Mesendoderm (in vitro differentiated cells): ENCODE measurements around the gene TFCP2L1.

Source experiments
- DNase-seq: peaks from one replicate; pipeline ENCODE4 v3.0.0; 2013
- H2AK5ac ChIP-seq: 2 replicates; pipeline ENCODE4 v1.6.1; 2013; ENCODE audit warnings: low read length, inconsistent platforms
- H2BK120ac ChIP-seq: 2 replicates; pipeline ENCODE4 v1.6.1; 2013; ENCODE audit warnings: low read depth, mild to moderate bottlenecking, low read length, moderate library complexity, mixed read lengths
- H2BK15ac ChIP-seq: replicated peaks from 2 replicates; pipeline ENCODE4 v1.6.1; 2013; ENCODE audit warnings: low read depth, mild to moderate bottlenecking, moderate library complexity
- H2BK5ac ChIP-seq: 2 replicates; pipeline ENCODE4 v1.6.1; 2013; ENCODE audit warnings: low read length, inconsistent platforms
- H3K18ac ChIP-seq: 2 replicates; pipeline ENCODE4 v1.6.1; 2013; ENCODE audit warnings: mild to moderate bottlenecking, low read length, mixed read lengths
- H3K23ac ChIP-seq: one replicate; pipeline ENCODE4 v1.6.1; 2013; ENCODE audit warnings: low read length
- H3K27ac ChIP-seq: 2 replicates; pipeline ENCODE4 v1.5.1; 2013; ENCODE audit warnings: low read depth, mild to moderate bottlenecking, inconsistent platforms, low read length, moderate library complexity
- H3K27me3 ChIP-seq: 2 replicates; pipeline ENCODE4 v1.6.1; 2013; ENCODE audit warnings: low read length, control low read depth, mild to moderate bottlenecking, inconsistent platforms; ENCODE audit not compliant: insufficient read depth, poor library complexity
- H3K36me3 ChIP-seq: 2 replicates; pipeline ENCODE4 v1.6.1; 2013; ENCODE audit warnings: low read length, inconsistent platforms; ENCODE audit not compliant: control insufficient read depth, insufficient read depth
- H3K4ac ChIP-seq: one replicate; pipeline ENCODE4 v1.6.1; 2013; ENCODE audit warnings: low read depth, mild to moderate bottlenecking, low read length, moderate library complexity
- H3K4me1 ChIP-seq: 2 replicates; pipeline ENCODE4 v1.6.1; 2013; ENCODE audit warnings: low read depth, low read length, inconsistent platforms; ENCODE audit not compliant: control insufficient read depth
- H3K4me2 ChIP-seq: 2 replicates; pipeline ENCODE4 v1.6.1; 2013; ENCODE audit warnings: low read length
- H3K4me3 ChIP-seq: 2 replicates; pipeline ENCODE4 v1.5.1; 2013; ENCODE audit warnings: mild to moderate bottlenecking, low read length
- H3K56ac ChIP-seq: one replicate; pipeline ENCODE4 v1.6.1; 2013; ENCODE audit warnings: low read length
- H3K79me1 ChIP-seq: 2 replicates; pipeline ENCODE4 v1.6.1; 2013; ENCODE audit warnings: low read length, inconsistent platforms
- H3K79me2 ChIP-seq: 2 replicates; pipeline ENCODE4 v1.6.1; 2013; ENCODE audit warnings: mild to moderate bottlenecking, low read length; ENCODE audit not compliant: control insufficient read depth, insufficient read depth
- H3K9ac ChIP-seq: 2 replicates; pipeline ENCODE4 v1.6.1; 2013; ENCODE audit warnings: low read length, inconsistent platforms
- H4K5ac ChIP-seq: one replicate; pipeline ENCODE4 v1.6.1; 2013; ENCODE audit warnings: low read length
- H4K8ac ChIP-seq: one replicate; pipeline ENCODE4 v1.6.1; 2013; ENCODE audit warnings: low read depth, mild to moderate bottlenecking, control low read depth, low read length, moderate library complexity
- WGBS: extraction: QIAGEN DNeasy Blood & Tissue Kit; methylation state at CpG from one replicate; pipeline ENCODE4 v1.1.7; 2013; ENCODE audit warnings: low lambda C conversion rate, missing lambda C conversion rate; ENCODE audit not compliant: insufficient coverage; ENCODE audit errors: extremely low coverage; 5-methylcytosine and 5-hydroxymethylcytosine counted together

TFCP2L1 gene

DNA sequence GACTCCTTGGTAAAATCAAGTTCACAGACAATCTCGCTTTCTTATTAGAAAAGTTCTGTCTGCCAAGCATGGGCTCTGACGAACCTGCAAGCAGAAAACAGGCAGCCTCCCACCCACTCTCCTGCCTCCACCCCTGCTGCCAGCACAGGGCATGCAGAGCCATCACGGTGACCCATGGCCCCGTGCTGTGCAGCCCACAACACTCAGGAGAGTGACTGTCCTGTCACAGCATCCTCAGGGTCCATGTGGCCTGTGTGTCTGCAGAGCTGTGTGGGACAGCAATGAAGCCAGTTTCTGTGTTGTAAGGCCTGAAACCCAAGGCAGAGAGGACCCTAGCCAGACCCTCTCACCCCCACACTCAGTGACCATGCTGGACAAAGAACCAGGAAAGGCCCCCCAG is 46.2 kb downstream of the TFCP2L1 start:
- H3K4ac ChIP-seq: no peak overlapping the region
- H4K5ac ChIP-seq: no peak overlapping the region
- no peak overlapping the region for H4K8ac ChIP-seq
- no peak overlapping the region for H3K9ac ChIP-seq
- no CpG with 5 or more reads among the region's 4 CpGs for WGBS
- no peak overlapping the region for H3K27ac ChIP-seq
- no peak overlapping the region for H2BK120ac ChIP-seq
- no peak overlapping the region for H3K23ac ChIP-seq
- H3K4me2 ChIP-seq: no peak overlapping the region
- H3K79me2 ChIP-seq: no peaks in the 10 kb centered on the region
- H3K79me1 ChIP-seq: no peaks in the 10 kb centered on the region
- H2BK5ac ChIP-seq: no peak overlapping the region
- no peaks in the 10 kb centered on the region for H3K27me3 ChIP-seq
- H3K4me1 ChIP-seq: no peaks in the 10 kb centered on the region
- H3K56ac ChIP-seq: no peak overlapping the region
- H3K18ac ChIP-seq: no peak overlapping the region
- no peak overlapping the region for H3K4me3 ChIP-seq
- no peaks in the 10 kb centered on the region for H3K36me3 ChIP-seq
- DNase-seq: no peak
- no peak overlapping the region for H2BK15ac ChIP-seq
- H2AK5ac ChIP-seq: no peak overlapping the region

DNA sequence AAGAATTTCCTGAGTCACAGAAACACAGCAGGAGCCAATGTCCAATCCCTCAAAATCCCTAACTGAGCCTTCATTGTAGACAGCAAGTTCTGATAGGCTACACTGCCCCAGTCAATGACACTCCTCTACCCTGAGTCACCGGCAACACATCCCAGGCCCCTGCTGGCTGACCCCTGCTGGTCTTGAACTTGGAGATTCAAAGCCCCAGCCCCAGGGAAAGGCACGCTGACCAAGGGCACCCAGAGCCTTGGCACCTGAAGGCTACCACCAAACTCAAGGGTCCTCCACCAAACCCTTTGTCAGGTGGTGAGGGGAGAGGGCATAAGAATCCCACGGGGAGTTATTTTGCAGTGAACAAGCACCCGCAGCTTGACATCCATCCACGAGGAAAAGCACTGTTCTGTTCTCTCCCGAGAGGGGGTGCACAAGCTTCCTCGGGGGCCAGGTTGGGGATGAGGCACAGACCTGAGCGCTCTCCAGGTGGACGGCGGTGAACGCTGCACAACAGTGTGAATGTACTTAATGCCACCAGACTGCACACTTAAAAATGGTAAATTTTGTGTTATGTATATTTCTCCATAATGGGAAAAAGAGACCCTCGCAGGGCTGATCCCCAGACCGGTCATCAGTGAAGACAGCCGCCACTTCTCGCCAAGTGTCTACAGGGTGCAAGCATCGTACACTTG is 46.9 kb downstream of the TFCP2L1 start:
- Histone ChIP-seq H3K4me3 (no peak overlapping the region), H4K5ac (no peak overlapping the region), H3K4me2 (no peak overlapping the region), H3K36me3 (no peaks in the 10 kb centered on the region), H3K27me3 (no peaks in the 10 kb centered on the region), H3K9ac (no peak overlapping the region), H2BK120ac (no peak overlapping the region), H3K23ac (no peak overlapping the region), H3K4me1 (no peaks in the 10 kb centered on the region), H3K56ac (no peak overlapping the region), H3K79me1 (no peaks in the 10 kb centered on the region), H3K18ac (no peak overlapping the region), H4K8ac (no peak overlapping the region), H2BK5ac (no peak overlapping the region), H3K4ac (no peak overlapping the region), H2BK15ac (no peak overlapping the region), H2AK5ac (no peak overlapping the region), H3K79me2 (no peaks in the 10 kb centered on the region), H3K27ac (no peak overlapping the region)
- DNase-seq: peak; percentile 87
- WGBS: no CpG with 5 or more reads among the region's 16 CpGs

DNA sequence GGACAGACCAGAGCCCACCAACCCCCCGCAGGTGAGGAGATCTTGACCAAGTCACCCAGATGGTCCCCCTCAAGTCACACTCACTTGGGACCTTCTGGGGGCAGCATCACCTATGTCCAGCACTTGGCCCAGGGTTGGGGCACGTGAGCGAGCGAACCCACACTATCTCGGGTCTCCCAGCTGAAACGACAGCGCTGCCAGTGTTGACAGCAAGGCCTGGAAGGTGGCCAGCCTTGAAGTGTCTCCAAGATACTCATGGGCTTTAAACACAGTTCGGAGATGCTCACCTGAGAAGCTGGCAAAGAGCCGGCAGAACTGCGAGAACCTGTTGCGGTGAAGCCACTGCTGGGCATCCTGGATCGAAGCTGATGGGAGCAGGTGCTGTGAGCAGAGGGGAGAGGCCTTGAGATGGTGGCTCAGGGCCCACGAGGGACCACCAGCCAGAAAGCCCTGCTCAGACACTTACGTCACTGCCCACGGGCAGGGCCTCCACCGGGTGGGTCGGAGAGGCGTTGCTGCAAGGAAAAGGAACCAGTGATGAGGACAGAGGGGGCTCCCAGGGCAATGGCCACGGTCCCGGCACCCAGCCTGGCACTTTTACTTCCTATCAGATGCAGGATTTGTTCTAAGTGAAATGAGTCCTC is 47.5 kb downstream of the TFCP2L1 start:
- Histone ChIP-seq H2AK5ac (no peak overlapping the region), H2BK120ac (no peak overlapping the region), H2BK15ac (no peak overlapping the region), H4K8ac (no peak overlapping the region), H3K27ac (no peak overlapping the region), H3K4ac (no peak overlapping the region), H3K9ac (no peak overlapping the region), H3K4me2 (no peak overlapping the region), H3K4me3 (no peak overlapping the region), H3K79me2 (no peaks in the 10 kb centered on the region), H3K4me1 (no peaks in the 10 kb centered on the region), H3K79me1 (no peaks in the 10 kb centered on the region), H2BK5ac (no peak overlapping the region), H4K5ac (no peak overlapping the region), H3K56ac (no peak overlapping the region), H3K27me3 (no peaks in the 10 kb centered on the region), H3K18ac (no peak overlapping the region), H3K36me3 (no peaks in the 10 kb centered on the region), H3K23ac (no peak overlapping the region)
- no CpG with 5 or more reads among the region's 20 CpGs for WGBS
- DNase-seq: no peak

DNA sequence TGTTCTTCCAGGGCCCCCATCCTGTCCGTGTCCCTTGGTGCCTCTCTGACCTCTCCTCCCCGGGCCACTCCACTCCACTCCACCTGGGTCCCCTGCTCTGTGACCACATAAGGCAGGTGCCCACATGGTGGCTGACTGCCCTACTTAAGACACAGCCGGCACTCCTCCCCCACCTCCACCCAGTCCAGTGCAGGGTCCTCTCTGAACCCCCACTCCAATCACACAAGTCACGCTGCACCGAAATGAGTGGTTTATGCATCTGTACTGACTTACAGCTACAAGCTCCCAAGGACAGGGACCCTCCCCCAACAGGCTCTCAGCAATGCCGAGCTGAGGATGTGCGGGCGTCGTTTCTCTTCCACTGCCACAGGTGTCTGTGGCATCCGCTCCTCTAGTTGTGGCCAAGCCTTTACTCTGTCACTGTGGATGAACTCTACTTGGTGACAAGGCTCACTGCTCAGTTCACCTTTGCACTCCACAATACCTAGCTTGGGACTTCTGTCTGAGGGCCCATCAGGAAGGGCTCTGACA is 48.3 kb downstream of the TFCP2L1 start:
- Histone ChIP-seq H3K79me2 (no peaks in the 10 kb centered on the region), H3K36me3 (no peaks in the 10 kb centered on the region), H3K4ac (no peak overlapping the region), H3K18ac (no peak overlapping the region), H3K27ac (no peak overlapping the region), H3K23ac (no peak overlapping the region), H3K79me1 (no peaks in the 10 kb centered on the region), H2BK5ac (no peak overlapping the region), H3K4me3 (no peak overlapping the region), H3K4me1 (no peaks in the 10 kb centered on the region), H3K56ac (no peak overlapping the region), H3K4me2 (no peak overlapping the region), H2BK15ac (no peak overlapping the region), H4K8ac (no peak overlapping the region), H4K5ac (no peak overlapping the region), H3K27me3 (no peaks in the 10 kb centered on the region), H2BK120ac (no peak overlapping the region), H2AK5ac (no peak overlapping the region), H3K9ac (no peak overlapping the region)
- WGBS: no CpG with 5 or more reads among the region's 10 CpGs
- no peak for DNase-seq

DNA sequence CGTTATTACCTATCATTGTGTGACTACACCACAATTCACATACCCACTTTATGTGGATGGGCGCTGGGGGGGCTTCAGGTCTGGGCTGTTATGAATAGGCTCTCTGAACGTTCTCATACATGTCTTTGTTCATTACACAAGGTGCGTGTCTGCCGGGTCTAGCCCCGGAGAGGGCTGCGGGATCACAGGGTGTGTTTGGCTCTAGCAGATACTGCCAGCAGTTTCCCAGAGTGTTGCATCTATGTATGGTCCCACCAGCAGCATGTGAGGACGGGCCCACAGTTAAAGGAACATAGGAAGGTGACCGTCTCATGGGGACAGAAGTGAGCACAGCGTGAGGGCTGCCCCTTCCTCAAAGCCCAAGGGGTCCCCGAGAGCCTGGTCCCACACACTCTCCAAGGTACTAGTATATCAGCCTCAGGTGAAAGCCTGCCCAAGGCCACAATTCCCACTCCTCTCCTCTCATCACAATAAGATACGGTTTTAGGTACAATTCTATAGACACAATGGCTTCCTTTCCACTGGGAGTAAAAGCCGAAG is 48.8 kb downstream of the TFCP2L1 start:
- Histone ChIP-seq H3K79me2 (no peaks in the 10 kb centered on the region), H3K27ac (no peak overlapping the region), H2BK15ac (no peak overlapping the region), H3K4me1 (no peaks in the 10 kb centered on the region), H3K27me3 (no peaks in the 10 kb centered on the region), H3K79me1 (no peaks in the 10 kb centered on the region), H2AK5ac (no peak overlapping the region), H3K4me2 (no peak overlapping the region), H3K4ac (no peak overlapping the region), H3K36me3 (no peaks in the 10 kb centered on the region), H3K4me3 (no peak overlapping the region), H4K5ac (no peak overlapping the region), H3K18ac (no peak overlapping the region), H4K8ac (no peak overlapping the region), H3K56ac (no peak overlapping the region), H3K23ac (no peak overlapping the region), H3K9ac (no peak overlapping the region), H2BK5ac (no peak overlapping the region), H2BK120ac (no peak overlapping the region)
- WGBS: no CpG with 5 or more reads among the region's 13 CpGs
- no peak for DNase-seq
